Measurements from ENCODE around the gene ZFAND5.

The ZFAND5 gene

GRCh38 chr9:72324974-72325373 lies 40.0 kb downstream of the ZFAND5 start:
- H3K27ac ChIP-seq, result no peak overlapping the region
- no peak for TF ChIP-seq CTCF (conservative IDR thresholded peaks at IDR 0.05; ENCODE audit: low read depth, low read length)

GRCh38 chr9:72322678-72323077 lies 42.3 kb downstream of the ZFAND5 start:
- Histone ChIP-seq H3K4me3 (IDR thresholded peaks at IDR 0.05; ENCODE audit: insufficient read depth, low read depth, low read length) (no peak overlapping the region), H3K9ac (no peak overlapping the region), H4K20me1 (ENCODE audit: insufficient read depth) (no peaks in the 10 kb centered on the region), H3K36me3 (ENCODE audit: insufficient read depth) (no peaks in the 10 kb centered on the region), H3K27ac (no peak overlapping the region), H2AFZ (ENCODE audit: low read depth) (no peak overlapping the region), H3K4me1 (ENCODE audit: low read depth, poor library complexity, severe bottlenecking) (no peaks in the 10 kb centered on the region), H3K79me2 (ENCODE audit: insufficient read depth, low read depth) (no peaks in the 10 kb centered on the region), H3K4me2 (no peak overlapping the region), H3K27me3 (ENCODE audit: insufficient read depth, low read depth) (no peaks in the 10 kb centered on the region)
- TF ChIP-seq CTCF (conservative IDR thresholded peaks at IDR 0.05; ENCODE audit: low read depth, low read length), result no peak

More at GRCh38 chr9:72324974-72325373, 40.0 kb downstream of the ZFAND5 start:
- Histone ChIP-seq H3K36me3 (ENCODE audit: insufficient read depth) (no peaks in the 10 kb centered on the region), H4K20me1 (ENCODE audit: insufficient read depth) (no peaks in the 10 kb centered on the region), H2AFZ (ENCODE audit: low read depth) (no peak overlapping the region), H3K4me2 (no peak overlapping the region), H3K4me1 (ENCODE audit: low read depth, poor library complexity, severe bottlenecking) (no peaks in the 10 kb centered on the region), H3K27me3 (ENCODE audit: insufficient read depth, low read depth) (no peaks in the 10 kb centered on the region), H3K9ac (no peak overlapping the region), H3K79me2 (ENCODE audit: insufficient read depth, low read depth) (no peaks in the 10 kb centered on the region), H3K4me3 (IDR thresholded peaks at IDR 0.05; ENCODE audit: insufficient read depth, low read depth, low read length) (no peak overlapping the region)

GRCh38 chr9:72322259-72322658 lies 42.7 kb downstream of the ZFAND5 start:
- H3K4me2 ChIP-seq, result no peak overlapping the region
- no peaks in the 10 kb centered on the region for H3K36me3 ChIP-seq (ENCODE audit: insufficient read depth)
- no peak for TF ChIP-seq CTCF (conservative IDR thresholded peaks at IDR 0.05; ENCODE audit: low read depth, low read length)
- no peaks in the 10 kb centered on the region for H3K79me2 ChIP-seq (ENCODE audit: insufficient read depth, low read depth)
- no peaks in the 10 kb centered on the region for H3K4me1 ChIP-seq (ENCODE audit: low read depth, poor library complexity, severe bottlenecking)
- no peak overlapping the region for H3K9ac ChIP-seq
- no peak overlapping the region for H3K27ac ChIP-seq
- no peak overlapping the region for H2AFZ ChIP-seq (ENCODE audit: low read depth)
- no peaks in the 10 kb centered on the region for H4K20me1 ChIP-seq (ENCODE audit: insufficient read depth)
- H3K27me3 ChIP-seq (ENCODE audit: insufficient read depth, low read depth), result no peaks in the 10 kb centered on the region
- no peak overlapping the region for H3K4me3 ChIP-seq (IDR thresholded peaks at IDR 0.05; ENCODE audit: insufficient read depth, low read depth, low read length)

GRCh38 chr9:72315510-72316311 lies 49.3 kb downstream of the ZFAND5 start:
- Histone ChIP-seq H3K27me3 (ENCODE audit: insufficient read depth, low read depth) (no peaks in the 10 kb centered on the region), H3K9ac (no peak overlapping the region), H3K4me2 (no peak overlapping the region), H3K27ac (no peak overlapping the region), H3K79me2 (ENCODE audit: insufficient read depth, low read depth) (no peaks in the 10 kb centered on the region), H3K4me1 (ENCODE audit: low read depth, poor library complexity, severe bottlenecking) (no peaks in the 10 kb centered on the region), H4K20me1 (ENCODE audit: insufficient read depth) (no peaks in the 10 kb centered on the region), H3K4me3 (IDR thresholded peaks at IDR 0.05; ENCODE audit: insufficient read depth, low read depth, low read length) (no peak overlapping the region), H2AFZ (ENCODE audit: low read depth) (no peak overlapping the region), H3K36me3 (ENCODE audit: insufficient read depth) (no peaks in the 10 kb centered on the region)
- no peak for TF ChIP-seq CTCF (conservative IDR thresholded peaks at IDR 0.05; ENCODE audit: low read depth, low read length)

Data from KMS-11 (cell line).